Thyroid gland (tissue), 4 donors: ENCODE measurements around the gene THSD7A.

Experiments used
- CTCF ChIP-seq, 6 experiments: fragments of 200-600 bp in 3 of 6; fragments of 450-650 bp in 3 of 6; sonication (generic) in 3 of 6; IDR thresholded peaks; one replicate each; pipeline ENCODE4 v1.5.1; 2016 to 2019; ENCODE audit warnings: antibody characterized with exemption in 6 of 6, mild to moderate bottlenecking in 2 of 6, inconsistent platforms in 1 of 6, moderate library complexity in 1 of 6
- POLR2A ChIP-seq, 2 donors: fragments of 450-650 bp; IDR thresholded peaks; one replicate each; pipeline ENCODE4 v1.6.1; 2017; ENCODE audit warnings: antibody characterized with exemption in 2 of 2, mild to moderate bottlenecking in 2 of 2, moderate library complexity in 1 of 2

- TF ChIP-seq CTCF (IDR thresholded peaks at IDR 0.05) (no peak), POLR2A (IDR thresholded peaks at IDR 0.05) (no peak)
Measured at GRCh38 chr7:11529382-11529781, 302.6 kb downstream of the THSD7A start.
